HG03575 (cell line): ENCODE data around the gene CTSH.

Experiments
- ATAC-seq: cut with Tn5 transposase; IDR thresholded peaks from one replicate; pipeline ENCODE4 v1.9.1; 2021; ENCODE audit not compliant: unreplicated experiment, insufficient number of reproducible peaks, low FRiP score; ENCODE audit errors: extremely low read depth

Gene CTSH

GRCh38 chr15:78979456-78980320 is 34.8 kb upstream of the CTSH start:
- no peak for ATAC-seq

- no peak for ATAC-seq
Measured at GRCh38 chr15:78978601-78979179, 33.8 kb upstream of the CTSH start.

DNA sequence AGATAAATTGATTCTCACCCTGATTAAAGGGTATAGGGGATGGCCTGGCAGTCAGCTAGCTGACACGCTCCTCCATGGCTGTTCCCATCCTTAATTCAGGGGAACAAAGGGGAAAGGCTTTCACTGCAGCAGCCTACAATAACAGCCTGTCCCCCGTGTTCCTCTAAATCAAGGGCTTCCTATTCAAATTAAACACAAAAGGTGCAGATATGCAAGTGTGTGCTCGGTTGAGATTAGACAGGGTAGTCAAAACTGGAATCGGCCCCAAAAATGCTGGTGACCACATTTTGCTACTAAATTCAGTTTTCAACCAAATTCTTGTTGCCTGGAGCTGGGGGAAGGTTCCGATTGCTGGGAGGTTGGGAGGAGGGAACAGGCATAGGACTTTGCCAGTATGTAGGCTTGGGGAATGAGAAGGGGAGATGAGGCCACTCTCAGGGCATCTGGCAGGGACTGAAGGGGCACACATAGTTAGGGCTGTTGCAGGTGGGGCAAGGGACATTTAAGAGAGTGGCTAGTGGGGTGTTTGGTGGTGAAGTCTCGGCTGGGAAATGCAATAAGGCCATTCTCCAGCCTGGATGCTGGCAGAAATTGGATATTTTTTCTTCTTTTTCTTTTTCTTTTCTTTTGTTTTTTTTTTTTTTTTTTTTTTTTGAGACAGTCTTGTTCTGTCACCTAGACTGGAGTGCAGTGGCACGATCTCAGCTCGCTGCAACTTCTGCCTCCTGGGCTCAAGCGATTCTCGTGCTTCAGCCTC is 32.9 kb upstream of the CTSH start:
- peak; percentile 23 for ATAC-seq

GRCh38 chr15:78977091-78977571 is 32.3 kb upstream of the CTSH start:
- peak; percentile 62 for ATAC-seq

- ATAC-seq = no peak
Measured at GRCh38 chr15:78976691-78977090, 31.8 kb upstream of the CTSH start.

GRCh38 chr15:78974272-78974918 is 29.5 kb upstream of the CTSH start:
- ATAC-seq = no peak

- ATAC-seq = no peak
Measured at GRCh38 chr15:78969687-78970349, 25.0 kb upstream of the CTSH start.

- ATAC-seq = no peak
Measured at GRCh38 chr15:78968539-78969271, 23.9 kb upstream of the CTSH start.

DNA sequence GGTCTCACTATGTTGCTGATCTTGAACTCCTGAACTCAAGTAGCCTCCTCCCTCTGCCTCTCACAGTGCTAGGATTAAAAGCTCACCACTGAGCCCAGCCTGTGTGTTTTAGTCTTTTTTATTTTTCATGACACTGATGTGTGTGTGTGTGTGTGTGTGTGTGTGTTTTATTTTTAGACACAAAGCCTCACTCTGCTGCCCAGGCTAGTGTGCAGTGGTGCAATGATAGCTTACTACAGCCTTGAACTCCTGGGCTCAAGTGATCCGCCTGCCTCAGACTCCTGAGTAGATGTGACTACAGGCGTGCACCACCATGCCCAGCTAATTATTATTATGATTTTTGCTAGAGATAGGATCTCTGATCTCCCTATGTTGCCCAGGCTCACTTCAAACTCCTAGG is 23.3 kb upstream of the CTSH start:
- ATAC-seq = no peak

- ATAC-seq = no peak
Measured at GRCh38 chr15:78960308-78960707, 15.5 kb upstream of the CTSH start.

- ATAC-seq = no peak
Measured at GRCh38 chr15:78959360-78959759, 14.5 kb upstream of the CTSH start.

DNA sequence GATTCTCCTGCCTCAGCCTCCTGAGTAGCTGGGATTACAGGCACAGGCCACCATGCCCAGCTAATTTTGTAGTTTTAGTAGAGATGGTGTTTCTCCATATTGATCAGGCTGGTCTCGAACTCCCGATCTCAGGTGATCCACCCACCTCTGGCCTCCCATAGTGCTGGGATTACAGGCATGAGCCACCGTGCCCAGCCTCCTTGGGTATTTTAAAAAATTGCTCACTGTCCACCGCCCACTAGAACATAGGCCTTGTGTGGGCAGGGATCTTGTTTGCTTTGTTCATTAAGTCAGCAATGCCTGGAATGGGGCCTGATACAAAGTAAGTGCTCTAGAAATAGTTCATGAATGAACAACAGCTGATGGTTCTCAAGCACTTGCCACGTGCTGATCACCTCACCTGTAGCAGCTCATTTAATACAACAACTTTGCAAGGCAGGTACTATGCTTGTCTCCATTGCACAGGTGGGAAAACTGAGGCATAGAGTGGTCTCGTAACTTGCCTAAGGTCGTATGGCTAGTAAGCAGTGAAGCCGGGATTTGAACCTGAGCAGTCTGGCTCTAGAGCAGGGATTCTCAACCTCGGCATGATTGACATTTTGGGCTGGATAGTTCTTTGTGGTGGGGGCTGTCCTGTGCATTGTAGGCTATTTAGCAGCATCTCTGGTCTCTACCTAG is 12.7 kb upstream of the CTSH start:
- ATAC-seq = no peak

DNA sequence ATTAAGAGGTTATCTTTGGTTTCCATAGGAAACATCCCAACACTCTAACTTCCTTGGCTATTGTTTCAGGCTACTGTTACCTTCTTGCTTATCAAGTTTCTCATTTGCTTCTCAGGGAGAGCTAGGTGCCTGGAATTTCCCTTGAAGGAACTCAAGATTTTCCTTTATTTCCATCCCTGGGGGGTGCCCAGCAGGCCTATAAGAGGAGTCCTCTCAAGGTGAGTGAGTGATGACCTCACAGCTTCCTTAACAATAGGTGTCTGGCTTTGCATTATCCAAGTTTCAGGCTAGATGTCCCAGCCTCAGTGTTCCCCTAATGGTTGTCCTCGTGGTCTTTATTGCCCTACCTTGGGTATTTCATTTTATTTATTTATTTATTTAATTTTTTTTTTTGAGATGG is 12.1 kb upstream of the CTSH start:
- no peak for ATAC-seq

GRCh38 chr15:78955355-78955754 is 10.5 kb upstream of the CTSH start:
- no peak for ATAC-seq

- ATAC-seq = no peak
Measured at GRCh38 chr15:78951841-78952238, 7.0 kb upstream of the CTSH start.

DNA sequence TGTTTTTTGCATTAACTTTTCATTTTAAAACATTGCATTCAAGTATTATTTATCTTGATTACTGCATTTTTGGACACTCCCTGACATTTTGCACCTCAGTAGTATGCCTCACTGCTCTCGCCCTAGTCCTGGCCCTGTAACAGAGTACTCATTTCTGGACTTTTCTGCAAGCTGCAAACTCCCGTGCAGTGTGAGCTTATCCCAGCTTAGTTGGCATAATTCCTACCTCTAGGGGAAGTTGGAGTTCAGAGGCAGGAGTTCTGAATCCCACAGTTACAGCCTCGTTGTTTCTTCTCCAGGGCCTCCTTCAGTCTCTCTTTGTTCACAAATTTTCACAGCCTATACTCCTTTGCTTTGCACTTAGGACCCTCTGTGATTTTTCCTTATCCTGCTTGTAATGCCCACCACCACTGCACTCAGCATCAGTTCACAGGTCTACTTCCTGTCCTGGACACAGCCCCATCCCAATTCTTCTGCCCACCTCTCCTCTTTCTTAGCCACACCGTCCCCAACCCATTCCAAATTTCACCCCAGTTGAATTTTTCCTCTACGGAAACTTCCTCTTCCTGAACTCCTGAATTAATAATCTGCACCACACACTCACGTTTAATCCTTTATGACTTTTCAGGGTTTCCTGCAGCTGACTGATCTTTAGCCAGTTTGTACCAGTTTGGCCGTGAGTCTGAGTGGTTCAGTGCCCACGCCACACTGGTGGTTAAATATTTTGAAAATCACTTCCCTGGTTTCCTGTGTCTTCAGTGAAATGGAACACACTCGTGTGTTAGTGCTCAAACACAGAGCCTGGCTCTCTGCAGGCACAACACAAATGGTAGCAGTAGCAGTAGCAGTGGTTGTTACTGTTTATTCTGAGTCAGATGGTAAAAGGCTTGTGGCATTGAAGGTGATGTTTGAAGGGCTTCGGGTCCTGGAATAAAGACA is 6.3 kb upstream of the CTSH start:
- no peak for ATAC-seq

DNA sequence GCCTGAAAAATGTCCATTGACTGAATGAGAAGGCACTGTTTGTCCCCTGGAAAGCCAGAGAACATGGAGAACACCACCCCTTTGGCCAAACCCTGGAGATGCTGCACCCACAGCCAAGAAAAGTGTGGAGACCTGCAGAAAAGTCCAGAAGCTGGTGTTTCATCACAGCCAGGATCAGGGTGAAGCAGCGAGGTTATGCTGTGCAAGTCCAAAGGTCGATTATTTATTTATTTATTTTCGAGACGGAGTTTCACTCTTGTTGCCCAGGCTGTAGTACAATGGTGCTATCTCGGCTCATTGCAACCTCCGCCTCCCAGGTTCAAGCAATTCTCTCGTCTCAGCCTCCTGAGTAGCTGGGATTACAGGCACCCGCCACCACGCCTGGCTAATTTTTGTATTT is 5.5 kb upstream of the CTSH start:
- ATAC-seq = no peak
